ENCODE data around the gene ACOT7. TPM values are rescaled to one million over a fixed set of nuclear protein-coding genes. Genes with fewer than 3 reads are reported as not detected.

The ACOT7 gene
- polyA plus RNA-seq, 1 donor, result 28.1 TPM

DNA sequence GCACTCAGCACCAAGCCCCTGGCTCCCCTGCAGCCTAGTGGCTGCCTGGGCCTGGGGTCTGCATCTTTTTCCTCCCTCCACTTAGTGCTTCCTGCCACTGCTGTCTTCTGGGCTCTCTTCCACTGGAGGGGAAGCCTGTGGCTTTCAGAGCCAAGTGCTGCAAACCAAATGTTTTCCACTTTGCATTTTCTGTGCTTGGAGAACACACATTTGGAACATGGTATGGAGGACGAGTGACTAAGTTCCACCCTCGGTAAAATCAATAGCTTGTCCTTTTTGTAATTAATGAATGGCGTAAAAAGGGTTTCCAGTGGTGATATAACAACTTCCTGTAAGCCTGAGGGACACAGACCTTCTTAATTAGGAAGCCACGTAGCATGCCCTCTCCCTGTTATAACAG is 122.6 kb downstream of the ACOT7 start:
- DNase-seq, result no peak

DNA sequence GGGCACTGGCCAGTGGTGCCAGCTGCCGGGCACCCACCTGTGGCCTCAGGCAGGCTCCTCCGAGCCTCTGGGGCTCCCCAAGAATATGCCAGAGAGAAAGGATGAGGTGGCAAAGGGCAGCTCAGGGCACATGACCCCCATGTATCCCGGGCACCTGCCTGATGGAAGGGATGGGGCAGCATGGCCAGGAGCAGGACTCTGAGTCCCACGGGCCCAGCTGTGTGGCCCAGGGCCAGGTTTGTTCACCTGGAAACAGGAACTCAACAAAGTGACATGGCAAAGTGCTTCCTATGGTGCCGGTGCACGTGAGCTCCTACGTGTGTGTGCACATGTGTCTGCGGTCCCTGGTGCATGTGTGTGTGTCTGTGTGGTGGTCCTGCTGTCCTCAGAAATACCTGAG is 123.2 kb downstream of the ACOT7 start:
- no peak for DNase-seq

DNA sequence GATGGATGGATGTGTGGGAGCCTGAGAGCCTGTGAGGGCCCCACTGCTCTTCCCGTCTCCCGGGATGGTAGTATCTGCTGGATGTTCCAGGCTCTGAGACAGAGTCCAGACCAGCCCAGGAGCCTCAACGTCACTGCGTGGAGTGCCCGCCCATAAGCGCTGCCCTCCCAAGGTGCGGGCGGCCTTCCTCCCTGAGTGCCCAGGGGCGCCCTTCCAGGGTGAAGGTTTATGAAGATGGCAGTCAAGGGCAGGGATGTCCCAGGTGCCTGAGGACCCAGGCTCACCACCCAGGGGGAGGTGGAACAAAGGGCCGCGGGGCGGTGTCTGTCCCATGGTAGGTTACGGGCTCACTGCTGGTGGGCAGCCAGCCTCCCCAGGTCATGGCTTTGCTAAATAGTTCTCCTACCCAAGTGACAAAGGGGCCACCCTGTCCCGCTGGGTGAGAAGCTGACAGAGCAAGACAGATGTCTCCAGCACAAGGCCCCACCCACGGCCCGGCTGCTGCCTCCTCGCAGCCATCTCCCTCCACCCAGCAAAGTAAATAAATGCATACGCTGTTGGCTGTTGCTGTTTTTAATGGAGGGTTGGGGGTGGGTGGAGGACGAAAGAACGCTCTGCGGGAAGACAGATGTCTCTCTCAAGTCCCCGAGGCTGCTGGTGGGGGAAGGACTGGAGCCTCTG is 123.7 kb downstream of the ACOT7 start:
- no peak for DNase-seq

DNA sequence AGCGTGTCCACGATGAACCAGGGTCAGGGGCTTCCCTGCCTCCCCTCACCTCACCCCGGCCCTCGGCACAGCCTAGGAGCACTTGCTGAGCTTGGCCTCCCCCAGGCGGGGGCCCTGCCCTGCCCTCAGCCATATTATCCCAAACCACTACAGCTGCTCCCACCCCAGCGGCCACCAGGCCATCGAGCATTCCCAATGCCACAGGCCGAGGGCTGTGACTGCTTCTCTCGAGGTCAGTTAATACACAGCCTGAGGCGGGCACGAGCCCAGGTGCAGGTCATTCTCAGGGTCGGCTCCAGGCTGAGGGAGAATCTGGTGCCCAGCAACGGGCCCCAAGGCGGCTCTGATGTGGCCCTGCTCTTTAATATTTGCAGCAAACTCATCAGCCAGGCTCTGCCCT is 124.3 kb downstream of the ACOT7 start:
- no peak for DNase-seq

- DNase-seq, result no peak
Measured at GRCh38 chr1:6268415-6268814, 125.2 kb downstream of the ACOT7 start.

DNA sequence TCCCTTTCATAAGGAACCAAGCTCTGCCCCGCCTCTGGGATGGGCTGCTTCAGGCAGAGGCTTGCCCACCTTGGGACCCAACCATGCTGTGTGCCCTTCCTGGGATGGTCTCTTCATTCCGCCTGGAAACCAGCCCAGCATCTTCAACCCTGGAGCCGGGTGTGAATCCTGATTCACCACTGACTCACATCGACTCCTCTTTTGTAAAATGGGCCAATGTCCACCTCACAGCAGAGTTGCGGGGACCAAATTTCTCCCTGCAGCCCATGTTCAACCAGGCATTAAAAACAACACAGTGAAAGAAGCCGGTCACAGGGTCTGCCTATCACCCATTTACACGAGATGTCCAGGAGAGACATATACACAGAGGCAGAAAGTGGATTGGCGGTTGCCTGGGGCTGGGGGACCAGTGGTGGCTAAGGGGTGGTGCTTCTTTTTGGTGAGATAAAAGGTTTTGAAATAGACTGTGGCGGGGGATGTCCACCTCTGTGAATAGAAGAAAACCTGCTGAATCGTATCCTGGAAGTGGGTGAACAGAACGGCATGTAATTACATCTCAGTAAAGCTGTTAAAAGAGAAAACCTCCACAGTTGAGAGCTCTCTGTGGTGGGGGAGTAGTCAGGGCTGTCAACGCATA is 125.8 kb downstream of the ACOT7 start:
- DNase-seq, result no peak

DNA sequence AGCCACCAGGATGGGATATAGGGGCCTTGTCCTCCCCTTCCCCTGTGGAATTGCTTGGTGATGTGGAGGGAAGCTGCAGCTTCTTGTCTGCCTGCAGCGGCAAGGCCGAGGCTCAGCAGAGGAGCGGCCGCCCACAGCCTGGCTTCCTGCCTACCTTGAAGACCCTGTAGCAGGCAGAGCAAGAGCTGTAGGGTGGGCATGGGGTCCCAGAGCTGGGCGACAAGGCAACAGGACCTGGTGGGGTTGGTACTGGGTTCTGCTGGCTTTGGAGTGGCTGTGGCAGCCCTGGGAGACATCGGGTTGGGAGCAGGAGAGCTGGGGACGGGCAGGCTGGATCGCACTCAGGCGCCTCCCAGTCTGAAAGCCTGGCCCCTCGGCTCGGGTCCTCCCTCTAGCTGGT is 126.9 kb downstream of the ACOT7 start:
- no peak for DNase-seq

DNA sequence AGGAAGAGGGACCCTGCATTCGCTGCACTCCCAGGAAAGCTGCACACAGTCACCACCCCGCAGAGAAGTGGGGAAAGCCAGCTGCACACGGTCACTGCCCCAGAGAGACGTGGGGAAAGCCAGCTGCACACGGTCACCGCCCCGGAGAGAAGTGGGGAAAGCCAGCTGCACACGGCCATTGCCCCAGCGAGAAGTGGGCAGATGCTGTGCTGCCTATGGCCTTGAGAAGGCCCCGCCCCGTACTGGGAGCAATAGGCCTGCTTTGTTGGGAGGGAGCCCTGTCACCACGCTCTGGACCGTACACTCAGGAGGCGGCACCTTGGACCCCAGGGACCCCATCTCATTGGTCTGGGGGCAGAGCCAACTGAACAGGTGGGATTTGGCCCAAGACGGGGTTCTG is 128.4 kb downstream of the ACOT7 start:
- DNase-seq, result no peak

DNA sequence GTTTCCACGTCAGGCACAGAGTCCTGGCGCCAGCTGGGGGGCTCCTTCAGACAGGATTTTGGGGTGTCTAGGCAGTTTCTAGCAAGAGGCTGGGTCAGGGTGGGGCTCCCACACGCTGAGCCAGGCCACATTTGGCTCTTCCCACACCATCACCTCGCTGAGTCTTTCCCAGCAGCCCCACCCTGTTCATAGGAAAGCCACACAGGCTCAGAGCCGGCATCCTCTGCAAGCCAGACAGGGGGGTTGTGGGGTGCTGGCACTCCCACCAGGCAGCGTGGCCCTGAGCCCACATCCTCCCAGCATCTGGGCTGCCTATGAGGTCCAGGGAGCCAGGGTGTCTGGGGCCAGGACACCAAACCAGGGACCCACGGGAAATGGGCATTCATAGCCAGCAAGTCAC is 129.9 kb downstream of the ACOT7 start:
- no peak for DNase-seq

DNA sequence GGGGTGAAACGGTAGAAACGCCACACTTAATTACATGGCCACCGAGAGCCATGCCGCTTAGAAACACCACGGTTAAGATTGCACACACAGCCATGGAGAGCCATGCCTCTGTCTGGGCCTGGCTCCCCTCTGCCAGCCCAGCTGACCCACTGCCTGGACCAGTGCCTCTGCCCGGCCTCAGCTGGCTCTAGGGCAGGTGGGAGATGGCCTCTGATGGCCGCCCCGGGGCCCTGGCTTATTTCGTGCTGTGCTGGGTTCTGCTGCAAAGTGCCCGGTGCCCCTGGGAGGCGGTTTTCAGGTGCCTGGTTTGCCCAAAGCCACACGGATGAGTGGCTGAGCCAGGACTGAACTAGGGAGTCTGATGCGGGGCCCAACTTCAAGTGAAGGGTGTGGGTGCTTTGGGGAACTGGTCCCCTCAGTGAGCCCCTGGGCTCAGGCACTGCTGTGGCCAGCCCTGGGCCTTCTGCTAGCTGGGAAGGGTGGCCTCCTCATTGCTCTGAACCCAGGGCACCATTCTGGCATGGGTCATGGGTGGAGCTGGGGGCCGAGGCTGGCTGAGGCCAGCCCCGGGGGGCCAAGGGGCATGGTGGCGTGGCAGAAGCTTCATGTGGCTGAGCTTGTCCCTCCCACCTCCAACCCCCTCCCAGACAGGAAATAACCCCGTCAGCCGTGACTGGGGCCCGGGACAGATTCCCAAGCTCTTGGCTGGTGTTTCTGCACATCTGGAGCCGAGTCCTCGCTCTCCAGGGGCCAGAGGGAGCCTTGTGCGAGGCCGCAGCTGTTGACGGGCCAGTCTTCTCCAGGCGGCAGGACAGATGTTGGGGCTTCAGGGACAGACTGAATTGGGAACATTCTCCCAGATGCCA is 130.8 kb downstream of the ACOT7 start:
- no peak for DNase-seq

DNA sequence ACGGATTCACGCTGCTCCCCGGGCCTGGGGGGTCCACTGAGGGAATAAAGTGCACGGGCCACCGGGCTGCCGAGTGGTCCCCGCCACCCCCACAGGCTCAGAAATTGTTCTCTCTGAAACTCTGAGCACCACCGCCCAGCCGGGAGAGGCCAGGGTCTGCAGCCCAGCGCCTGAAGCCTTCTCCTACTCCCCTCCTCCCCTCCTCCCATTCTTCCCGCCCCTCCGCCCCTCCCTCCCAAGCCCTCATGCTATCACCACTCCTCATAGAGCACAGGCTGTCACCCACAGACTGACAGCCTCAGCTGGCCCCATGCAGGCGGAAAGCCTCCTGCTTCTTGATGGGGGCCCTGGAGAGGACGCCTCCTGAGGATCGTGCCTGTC is 132.0 kb downstream of the ACOT7 start:
- no peak for DNase-seq

GRCh38 chr1:6260961-6261614 is 132.5 kb downstream of the ACOT7 start, which contains the start of gene GPR153:
Gene GPR153, minus strand, starts transcription at chr1:6261098. Its CDS starts 6,193 bp downstream, at chr1:6254905.
- DNase-seq, result no peak

GRCh38 chr1:6260433-6260934 is 133.1 kb downstream of the ACOT7 start:
- DNase-seq, result no peak

- no peak for DNase-seq
Measured at GRCh38 chr1:6259491-6260362, 133.8 kb downstream of the ACOT7 start.

DNA sequence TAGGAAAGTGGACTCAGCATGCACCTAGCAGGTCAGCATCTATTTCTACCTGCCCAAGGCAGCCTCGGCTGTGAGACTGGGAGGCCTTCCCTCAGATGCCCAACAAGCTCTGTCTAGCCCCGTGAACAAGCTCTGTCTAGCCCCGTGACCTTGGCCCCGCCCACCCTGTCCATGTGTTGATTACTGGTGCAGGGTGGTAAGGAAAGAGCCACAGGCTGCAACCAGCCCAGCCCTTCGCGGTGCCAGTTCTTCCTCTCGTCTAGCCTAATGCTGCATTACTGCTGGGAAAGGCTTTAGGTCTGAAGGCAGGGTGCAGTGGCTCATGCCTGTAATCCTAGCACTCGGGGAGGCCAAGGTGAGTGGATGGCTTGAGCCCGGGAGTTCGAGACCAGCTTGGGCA is 134.9 kb downstream of the ACOT7 start:
- DNase-seq, result no peak

GRCh38 chr1:6257541-6258069 is 136.0 kb downstream of the ACOT7 start:
- DNase-seq, result no peak

GRCh38 chr1:6256645-6257044 is 136.9 kb downstream of the ACOT7 start:
- no peak for DNase-seq

GRCh38 chr1:6254691-6255090 is 138.9 kb downstream of the ACOT7 start:
- no peak for DNase-seq

DNA sequence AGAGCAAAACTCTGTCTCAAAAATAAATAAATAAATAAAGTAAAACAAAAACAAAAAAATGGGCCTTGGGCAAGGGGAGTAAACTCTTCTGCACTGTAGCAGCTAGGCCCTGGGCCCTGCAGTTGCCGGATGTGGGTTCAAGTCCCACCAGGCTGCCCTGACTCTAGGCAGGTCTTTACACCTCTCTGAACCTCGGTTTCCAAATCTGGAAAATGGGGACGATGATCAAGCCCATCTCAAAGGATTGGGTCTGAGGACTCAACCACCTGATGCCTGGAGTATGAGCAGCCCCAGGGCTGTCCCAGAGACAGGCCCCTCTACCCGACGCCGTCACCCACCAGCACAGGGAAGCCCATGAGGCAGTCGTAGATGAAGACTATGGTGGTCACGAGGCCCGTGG is 140.2 kb downstream of the ACOT7 start:
- DNase-seq, result no peak

- DNase-seq, result no peak
Measured at GRCh38 chr1:6252374-6252710, 141.2 kb downstream of the ACOT7 start.

DNA sequence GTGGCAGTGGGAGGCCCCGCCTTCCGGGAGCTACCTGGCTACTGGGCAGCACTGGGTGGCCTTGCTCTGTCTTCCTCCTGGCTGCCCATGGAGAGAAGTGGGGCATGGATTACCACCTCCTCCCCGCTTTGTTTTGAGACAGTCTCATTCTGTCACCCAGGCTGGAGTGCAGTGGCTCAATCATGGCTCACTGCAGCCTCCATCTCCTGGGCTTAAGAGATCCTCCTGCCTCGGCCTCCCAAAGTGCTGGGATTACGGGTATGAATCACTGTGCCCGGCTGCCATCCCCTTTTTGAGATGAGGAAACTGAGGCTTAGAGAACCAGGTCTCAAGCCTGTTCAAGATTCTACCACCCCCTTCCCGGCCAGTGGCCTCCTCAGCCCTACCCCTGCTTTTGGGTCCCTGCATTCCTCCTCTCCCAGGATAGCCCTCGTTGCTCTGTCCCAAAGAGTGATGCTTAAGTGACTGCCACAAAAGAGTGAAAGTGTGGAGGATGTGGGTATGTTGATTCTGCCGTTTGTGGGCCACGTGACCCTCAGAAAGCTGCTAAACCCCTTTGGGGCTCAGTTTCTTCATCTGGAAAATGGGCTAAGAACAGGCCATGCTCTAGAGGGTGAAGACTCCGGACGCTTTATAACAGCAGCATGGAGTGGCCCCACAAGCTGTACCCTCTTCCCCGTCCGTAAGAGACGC is 141.7 kb downstream of the ACOT7 start:
- no peak for DNase-seq

All from left kidney (tissue), 2 donors.